ENCODE measurements around the gene ROCK2.

DNA sequence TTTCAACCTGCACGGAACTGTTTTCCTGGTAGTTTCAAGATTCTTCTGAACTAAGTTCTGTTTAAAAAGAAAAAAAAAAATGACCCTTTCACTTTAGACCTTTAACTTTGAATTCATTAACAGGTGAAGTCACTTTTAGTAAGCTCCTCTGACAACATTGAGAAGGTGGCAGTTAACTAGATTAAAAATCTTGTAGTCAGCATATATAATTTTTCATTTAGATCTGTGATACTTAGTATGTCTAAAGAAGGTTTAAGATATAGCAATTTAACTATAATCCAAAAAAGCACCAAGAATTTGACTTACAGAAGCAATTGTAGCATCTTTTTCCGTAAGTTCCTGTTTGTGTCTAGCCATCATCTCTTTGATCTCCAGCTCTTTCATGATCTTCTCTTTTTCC lies 143.8 kb downstream of the ROCK2 start:
- TF ChIP-seq, protein P1, sequence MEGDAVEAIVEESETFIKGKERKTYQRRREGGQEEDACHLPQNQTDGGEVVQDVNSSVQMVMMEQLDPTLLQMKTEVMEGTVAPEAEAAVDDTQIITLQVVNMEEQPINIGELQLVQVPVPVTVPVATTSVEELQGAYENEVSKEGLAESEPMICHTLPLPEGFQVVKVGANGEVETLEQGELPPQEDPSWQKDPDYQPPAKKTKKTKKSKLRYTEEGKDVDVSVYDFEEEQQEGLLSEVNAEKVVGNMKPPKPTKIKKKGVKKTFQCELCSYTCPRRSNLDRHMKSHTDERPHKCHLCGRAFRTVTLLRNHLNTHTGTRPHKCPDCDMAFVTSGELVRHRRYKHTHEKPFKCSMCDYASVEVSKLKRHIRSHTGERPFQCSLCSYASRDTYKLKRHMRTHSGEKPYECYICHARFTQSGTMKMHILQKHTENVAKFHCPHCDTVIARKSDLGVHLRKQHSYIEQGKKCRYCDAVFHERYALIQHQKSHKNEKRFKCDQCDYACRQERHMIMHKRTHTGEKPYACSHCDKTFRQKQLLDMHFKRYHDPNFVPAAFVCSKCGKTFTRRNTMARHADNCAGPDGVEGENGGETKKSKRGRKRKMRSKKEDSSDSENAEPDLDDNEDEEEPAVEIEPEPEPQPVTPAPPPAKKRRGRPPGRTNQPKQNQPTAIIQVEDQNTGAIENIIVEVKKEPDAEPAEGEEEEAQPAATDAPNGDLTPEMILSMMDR (IDR thresholded peaks at IDR 0.05; ENCODE audit: insufficient read depth, low read depth, low read length), result no peak
- no peak for TF ChIP-seq EZH2 (IDR thresholded peaks at IDR 0.05; ENCODE audit: insufficient read depth, low read length)
